ENCODE measurements around the gene ENTREP1.

The ENTREP1 gene

DNA sequence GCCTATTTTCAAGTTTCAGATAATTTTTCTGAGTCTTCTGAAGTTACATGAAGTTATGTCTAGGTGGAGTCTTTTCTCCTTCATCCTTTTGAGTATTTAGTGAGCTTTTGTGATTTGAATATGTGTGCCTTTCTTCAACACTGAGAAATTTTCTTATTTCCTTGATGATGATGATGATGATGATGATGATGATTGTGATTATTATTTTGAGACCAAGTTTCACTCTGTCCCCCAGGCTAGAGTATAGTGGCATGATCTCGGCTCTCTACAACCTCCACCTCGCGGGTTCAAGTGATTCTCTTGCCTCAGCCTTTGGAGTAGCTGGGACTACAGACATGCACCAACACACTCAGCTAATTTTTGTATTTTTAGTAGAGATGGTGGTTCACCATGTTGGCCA, 26.2 kb downstream of the ENTREP1 start:
- TF ChIP-seq, protein P1, sequence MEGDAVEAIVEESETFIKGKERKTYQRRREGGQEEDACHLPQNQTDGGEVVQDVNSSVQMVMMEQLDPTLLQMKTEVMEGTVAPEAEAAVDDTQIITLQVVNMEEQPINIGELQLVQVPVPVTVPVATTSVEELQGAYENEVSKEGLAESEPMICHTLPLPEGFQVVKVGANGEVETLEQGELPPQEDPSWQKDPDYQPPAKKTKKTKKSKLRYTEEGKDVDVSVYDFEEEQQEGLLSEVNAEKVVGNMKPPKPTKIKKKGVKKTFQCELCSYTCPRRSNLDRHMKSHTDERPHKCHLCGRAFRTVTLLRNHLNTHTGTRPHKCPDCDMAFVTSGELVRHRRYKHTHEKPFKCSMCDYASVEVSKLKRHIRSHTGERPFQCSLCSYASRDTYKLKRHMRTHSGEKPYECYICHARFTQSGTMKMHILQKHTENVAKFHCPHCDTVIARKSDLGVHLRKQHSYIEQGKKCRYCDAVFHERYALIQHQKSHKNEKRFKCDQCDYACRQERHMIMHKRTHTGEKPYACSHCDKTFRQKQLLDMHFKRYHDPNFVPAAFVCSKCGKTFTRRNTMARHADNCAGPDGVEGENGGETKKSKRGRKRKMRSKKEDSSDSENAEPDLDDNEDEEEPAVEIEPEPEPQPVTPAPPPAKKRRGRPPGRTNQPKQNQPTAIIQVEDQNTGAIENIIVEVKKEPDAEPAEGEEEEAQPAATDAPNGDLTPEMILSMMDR (conservative IDR thresholded peaks at IDR 0.05), result no peak
- TF ChIP-seq ZFX (IDR thresholded peaks at IDR 0.05), result no peak
- H3K27ac ChIP-seq, result no peak overlapping the region

DNA sequence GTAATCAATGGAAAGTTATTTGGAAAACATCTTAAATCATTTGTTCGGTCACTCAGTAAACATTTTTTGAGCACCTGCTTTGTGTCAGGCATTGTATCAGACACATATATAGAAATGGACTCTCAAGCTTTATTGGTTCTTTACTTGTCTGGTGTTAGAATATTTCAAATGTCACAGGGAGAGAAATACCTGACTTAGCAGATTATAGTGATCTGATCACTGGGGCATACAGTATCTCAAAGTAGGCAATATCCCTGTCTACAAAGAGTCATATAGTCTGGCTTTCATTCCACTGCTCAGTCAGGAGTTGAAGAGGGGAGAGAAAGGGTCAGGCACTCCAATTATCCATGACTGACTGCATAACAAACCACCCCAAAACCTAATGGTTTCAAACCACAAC, 30.2 kb downstream of the ENTREP1 start:
- TF ChIP-seq, protein P1 (conservative IDR thresholded peaks at IDR 0.05), result no peak
- TF ChIP-seq ZFX (IDR thresholded peaks at IDR 0.05), result no peak

GRCh38 chr9:69357030-69357775, 32.2 kb downstream of the ENTREP1 start:
- H3K27ac ChIP-seq, result no peak overlapping the region
- TF ChIP-seq, protein P1 (conservative IDR thresholded peaks at IDR 0.05), result no peak
- no peak for TF ChIP-seq ZFX (IDR thresholded peaks at IDR 0.05)

More for the DNA sequence above, 30.2 kb downstream of the ENTREP1 start:
- H3K27ac ChIP-seq, result no peak overlapping the region

DNA sequence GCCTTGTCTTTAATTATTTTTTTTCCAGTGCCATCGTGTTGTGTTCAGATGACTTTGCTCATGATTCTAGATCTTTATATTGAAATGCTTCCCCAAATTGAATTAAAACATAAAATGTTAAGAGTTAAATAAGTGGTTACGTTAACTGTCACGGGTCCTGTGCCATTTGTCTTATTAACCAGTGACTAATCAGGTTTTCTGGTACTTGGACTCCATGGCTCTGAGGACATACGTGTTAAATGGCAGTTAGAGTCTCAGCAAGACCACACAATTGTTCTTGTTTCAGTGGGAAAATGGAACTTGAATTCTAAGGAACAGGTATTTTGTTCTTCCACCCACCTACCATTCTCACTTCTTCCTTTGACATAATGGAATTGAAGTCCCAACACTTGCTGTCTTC, 32.8 kb downstream of the ENTREP1 start:
- no peak overlapping the region for H3K27ac ChIP-seq
- no peak for TF ChIP-seq ZFX (IDR thresholded peaks at IDR 0.05)
- TF ChIP-seq, protein P1 (conservative IDR thresholded peaks at IDR 0.05), result no peak

DNA sequence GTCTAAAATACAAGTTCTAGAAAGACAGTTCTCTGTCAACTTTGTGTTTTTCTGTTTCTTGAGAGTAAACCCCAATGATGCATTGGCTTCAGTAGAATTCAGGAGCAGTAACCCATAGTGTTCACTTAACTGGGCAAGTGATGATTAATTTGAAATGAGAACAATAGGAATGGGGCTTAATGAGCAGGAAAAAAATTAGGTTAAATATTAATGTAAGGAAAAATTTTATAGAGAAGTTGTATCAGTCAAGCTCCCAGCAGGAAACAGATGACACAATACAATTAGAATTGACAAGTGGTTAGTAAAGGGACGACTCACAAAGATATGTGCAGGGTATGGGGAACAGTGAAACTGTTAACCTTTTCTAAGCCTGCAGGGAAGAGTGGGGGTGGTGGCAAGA, 38.2 kb downstream of the ENTREP1 start:
- TF ChIP-seq, protein P1 (conservative IDR thresholded peaks at IDR 0.05), result no peak
- no peak for TF ChIP-seq ZFX (IDR thresholded peaks at IDR 0.05)
- no peak overlapping the region for H3K27ac ChIP-seq

- no peak for TF ChIP-seq ZFX (IDR thresholded peaks at IDR 0.05)
- TF ChIP-seq, protein P1 (conservative IDR thresholded peaks at IDR 0.05), result no peak
Measured at GRCh38 chr9:69364510-69365150, 39.6 kb downstream of the ENTREP1 start.

DNA sequence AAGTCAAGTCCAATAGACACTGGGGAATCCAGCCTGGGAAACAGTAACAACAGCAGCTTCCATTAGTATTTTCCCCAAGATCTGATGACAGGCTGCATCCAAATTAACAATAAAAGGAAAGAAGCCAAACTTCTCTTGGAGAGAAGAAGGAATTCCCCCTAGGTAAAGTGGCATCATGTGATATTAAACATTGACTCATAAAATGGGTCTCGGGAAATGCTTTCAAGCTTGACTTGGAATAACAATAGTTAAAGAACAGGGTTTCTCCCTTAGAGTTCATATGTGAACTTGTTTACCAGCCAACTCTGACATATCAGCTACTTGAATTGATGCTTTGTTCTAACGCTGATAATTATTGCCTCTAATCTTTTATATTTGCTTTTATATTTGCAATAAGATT, 45.4 kb downstream of the ENTREP1 start:
- H3K27ac ChIP-seq, result no peak overlapping the region

More at GRCh38 chr9:69364510-69365150, 39.6 kb downstream of the ENTREP1 start:
- no peak overlapping the region for H3K27ac ChIP-seq

More for the DNA sequence above, 45.4 kb downstream of the ENTREP1 start:
- TF ChIP-seq ZFX (IDR thresholded peaks at IDR 0.05), result no peak
- TF ChIP-seq, protein P1 (conservative IDR thresholded peaks at IDR 0.05), result no peak

Measured in C4-2B (cell line).